ENCODE measurements around the gene FAM78A. TPM values are rescaled to one million over a fixed set of nuclear protein-coding genes. Genes with fewer than 3 reads are reported as not detected.
"Not testable (repeated sequence)": the region's sequence is repeated elsewhere in the genome, so short reads cannot be mapped to it uniquely, and the experiment has no call there.

FAM78A gene
- total RNA-seq, 1 donor from 2014 or later: 14.9 TPM

- H3K36me3 Mint-ChIP-seq (ENCODE audit: unreplicated experiment): no peaks in the 10 kb centered on the region
- no peaks in the 10 kb centered on the region for H3K27me3 Mint-ChIP-seq (ENCODE audit: unreplicated experiment)
- peaks cover 3% of the 10 kb centered on the region for H3K4me1 Mint-ChIP-seq (ENCODE audit: low read depth, unreplicated experiment)
- TF ChIP-seq CTCF (IDR thresholded peaks at IDR 0.05; ENCODE audit: partially characterized antibody, unreplicated experiment): no peak
- H3K4me3 Mint-ChIP-seq (ENCODE audit: unreplicated experiment): no peak overlapping the region
- no peak overlapping the region for H3K27ac Mint-ChIP-seq (ENCODE audit: unreplicated experiment)
- DNase-seq: no peak
- peaks cover 3% of the 10 kb centered on the region for H3K9me3 Mint-ChIP-seq (ENCODE audit: unreplicated experiment)
These were observed 12.1 kb downstream of the FAM78A start for GRCh38 chr9:131264231-131264630.

GRCh38 chr9:131263701-131264100 lies 12.6 kb downstream of the FAM78A start:
- Mint-ChIP-seq H3K27me3 (ENCODE audit: unreplicated experiment) (no peaks in the 10 kb centered on the region), H3K4me1 (ENCODE audit: low read depth, unreplicated experiment) (peaks cover 3% of the 10 kb centered on the region), H3K27ac (ENCODE audit: unreplicated experiment) (no peak overlapping the region), H3K9me3 (ENCODE audit: unreplicated experiment) (peaks cover 3% of the 10 kb centered on the region), H3K36me3 (ENCODE audit: unreplicated experiment) (no peaks in the 10 kb centered on the region), H3K4me3 (ENCODE audit: unreplicated experiment) (no peak overlapping the region)
- DNase-seq: no peak
- TF ChIP-seq CTCF (IDR thresholded peaks at IDR 0.05; ENCODE audit: partially characterized antibody, unreplicated experiment): no peak

GRCh38 chr9:131263033-131263343 lies 13.3 kb downstream of the FAM78A start:
- not testable (repeated sequence) for H3K36me3 Mint-ChIP-seq (ENCODE audit: unreplicated experiment); H3K4me3 Mint-ChIP-seq (ENCODE audit: unreplicated experiment); H3K4me1 Mint-ChIP-seq (ENCODE audit: low read depth, unreplicated experiment); H3K27me3 Mint-ChIP-seq (ENCODE audit: unreplicated experiment); H3K9me3 Mint-ChIP-seq (ENCODE audit: unreplicated experiment); DNase-seq; H3K27ac Mint-ChIP-seq (ENCODE audit: unreplicated experiment)

- Mint-ChIP-seq H3K4me1 (ENCODE audit: low read depth, unreplicated experiment) (peaks cover 5% of the 10 kb centered on the region), H3K27ac (ENCODE audit: unreplicated experiment) (no peak overlapping the region), H3K36me3 (ENCODE audit: unreplicated experiment) (no peaks in the 10 kb centered on the region), H3K4me3 (ENCODE audit: unreplicated experiment) (no peak overlapping the region), H3K9me3 (ENCODE audit: unreplicated experiment) (peaks cover 3% of the 10 kb centered on the region), H3K27me3 (ENCODE audit: unreplicated experiment) (no peaks in the 10 kb centered on the region)
- no peak for DNase-seq
- no peak for TF ChIP-seq CTCF (IDR thresholded peaks at IDR 0.05; ENCODE audit: partially characterized antibody, unreplicated experiment)
These were observed 13.8 kb downstream of the FAM78A start for GRCh38 chr9:131262327-131263032.

- H3K27me3 Mint-ChIP-seq (ENCODE audit: unreplicated experiment): no peaks in the 10 kb centered on the region
- no peak overlapping the region for H3K27ac Mint-ChIP-seq (ENCODE audit: unreplicated experiment)
- peaks cover 3% of the 10 kb centered on the region for H3K9me3 Mint-ChIP-seq (ENCODE audit: unreplicated experiment)
- no peaks in the 10 kb centered on the region for H3K36me3 Mint-ChIP-seq (ENCODE audit: unreplicated experiment)
- no peak for TF ChIP-seq CTCF (IDR thresholded peaks at IDR 0.05; ENCODE audit: partially characterized antibody, unreplicated experiment)
- no peak overlapping the region for H3K4me3 Mint-ChIP-seq (ENCODE audit: unreplicated experiment)
- peaks cover 6% of the 10 kb centered on the region for H3K4me1 Mint-ChIP-seq (ENCODE audit: low read depth, unreplicated experiment)
- no peak for DNase-seq
These were observed 15.4 kb downstream of the FAM78A start for GRCh38 chr9:131260751-131261452.

All from glutamatergic neuron (in vitro differentiated cells).